ENCODE measurements around the gene TMEM198. TPM values are rescaled to one million over a fixed set of nuclear protein-coding genes. Genes with fewer than 3 reads are reported as not detected.
A peak's percentile ranks its signal among the peaks of the same experiment; 100 is the strongest.

Gene TMEM198
- total and polyA plus RNA-seq, 9 of the 15 experiments (the other 6 are each of a cell fraction or from before 2014, with no cell fraction given): 0.03 to 3.8 (median 1.0) TPM

- Histone ChIP-seq H3K9me3 (replicated peaks; ENCODE audit: control insufficient read depth, insufficient read depth, low read depth, low read length) (no peaks in the 10 kb centered on the region), H3K36me3 (ENCODE audit: control insufficient read depth, insufficient read depth, low read length) (peaks cover 8% of the 10 kb centered on the region; the same call in 1 of the 3 replicates), H3K4me2 (ENCODE audit: insufficient read depth, low read length) (peak overlapping the region; percentile 79; the same call in 1 of the 2 replicates), H4K20me1 (replicated peaks; ENCODE audit: control insufficient read depth, insufficient read depth, low read length) (no peaks in the 10 kb centered on the region), H3K4me1 (replicated peaks in 1 of 2; ENCODE audit: control insufficient read depth in 2 of 2, insufficient read depth in 2 of 2, low read length in 2 of 2) (peaks cover 19 to 57% of the 10 kb centered on the region in 2 experiments; a peak in 4 of 5 replicates), H3K9me1 (ENCODE audit: control insufficient read depth, insufficient read depth, low read length) (no peaks in the 10 kb centered on the region), H3K27ac (ENCODE audit: extremely low read depth, low read depth, low read length) (peak overlapping the region; percentile 90), H3K79me2 (ENCODE audit: control insufficient read depth, insufficient read depth, low read length) (peaks cover 7% of the 10 kb centered on the region), H3K9ac (ENCODE audit: insufficient read depth in 1 of 2, low read depth in 2 of 2, low read length in 2 of 2) (peak overlapping the region; percentile 81 to 94; a peak in 3 of 4 replicates), H3K27me3 (ENCODE audit: control insufficient read depth in 2 of 2, insufficient read depth in 2 of 2, low read length in 2 of 2) (no peaks in the 10 kb centered on the region), H2AFZ (ENCODE audit: low read depth, low read length) (peak overlapping the region; percentile 76), H3K4me3 (peak overlapping the region; percentile 47)
- no TSS peak for BruUV-seq (replicated peaks)
- DNase-seq (ENCODE audit: extremely low read depth in 1 of 4, low spot score in 3 of 4) (no peak), FAIRE-seq (no peak), ATAC-seq (peak; percentile 44)
- ChIA-PET POLR2A (interaction anchor here (1.0 to 2.5 kb wide), 4 partner anchors 9 to 26 kb away, joined by 3 to 12 read pairs (median 7); partner anchors contain the start of gene STK11IP), CTCF (ENCODE audit: low intra/inter-chr PET ratio) (no interaction called here)
- WGBS (ENCODE audit: insufficient coverage, low coverage, missing lambda C conversion rate): 0% methylated on average over 6 of the region's 55 CpGs
- intact Hi-C loops (cut with micrococcal nuclease): loop anchor here (1.0 to 2.0 kb wide), 2 partner anchors 24 to 26 kb away; partner anchors contain the start of gene TMEM198
- in situ Hi-C loops (cut with MboI): no loop called here
- TF ChIP-seq HMG20A (CRISPR knock-in tag; conservative IDR thresholded peaks at IDR 0.05) (no peak), RBBP5 (IDR thresholded peaks at IDR 0.05; ENCODE audit: borderline replicate concordance, insufficient read depth, low read length, poor library complexity, severe bottlenecking) (no peak), POU5F1 (IDR thresholded peaks at IDR 0.05; ENCODE audit: borderline replicate concordance, low read depth, low read length, partially characterized antibody) (no peak), RCOR1 (IDR thresholded peaks at IDR 0.05; ENCODE audit: borderline replicate concordance in 1 of 2, low read depth in 2 of 2, low read length in 2 of 2) (no peak), HNRNPLL (IDR thresholded peaks at IDR 0.05; ENCODE audit: low read depth, low read length, poor library complexity, severe bottlenecking) (no peak), ZNF592 (IDR thresholded peaks at IDR 0.05) (peak; percentile 68), NKRF (IDR thresholded peaks at IDR 0.05; ENCODE audit: borderline replicate concordance) (no peak), KDM5B (IDR thresholded peaks at IDR 0.05; ENCODE audit: insufficient replicate concordance, low read depth, low read length) (peak; percentile 25)
- TF ChIP-seq, protein P1, sequence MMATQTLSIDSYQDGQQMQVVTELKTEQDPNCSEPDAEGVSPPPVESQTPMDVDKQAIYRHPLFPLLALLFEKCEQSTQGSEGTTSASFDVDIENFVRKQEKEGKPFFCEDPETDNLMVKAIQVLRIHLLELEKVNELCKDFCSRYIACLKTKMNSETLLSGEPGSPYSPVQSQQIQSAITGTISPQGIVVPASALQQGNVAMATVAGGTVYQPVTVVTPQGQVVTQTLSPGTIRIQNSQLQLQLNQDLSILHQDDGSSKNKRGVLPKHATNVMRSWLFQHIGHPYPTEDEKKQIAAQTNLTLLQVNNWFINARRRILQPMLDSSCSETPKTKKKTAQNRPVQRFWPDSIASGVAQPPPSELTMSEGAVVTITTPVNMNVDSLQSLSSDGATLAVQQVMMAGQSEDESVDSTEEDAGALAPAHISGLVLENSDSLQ (IDR thresholded peaks at IDR 0.05): no peak
- TF ChIP-seq, protein P2, sequence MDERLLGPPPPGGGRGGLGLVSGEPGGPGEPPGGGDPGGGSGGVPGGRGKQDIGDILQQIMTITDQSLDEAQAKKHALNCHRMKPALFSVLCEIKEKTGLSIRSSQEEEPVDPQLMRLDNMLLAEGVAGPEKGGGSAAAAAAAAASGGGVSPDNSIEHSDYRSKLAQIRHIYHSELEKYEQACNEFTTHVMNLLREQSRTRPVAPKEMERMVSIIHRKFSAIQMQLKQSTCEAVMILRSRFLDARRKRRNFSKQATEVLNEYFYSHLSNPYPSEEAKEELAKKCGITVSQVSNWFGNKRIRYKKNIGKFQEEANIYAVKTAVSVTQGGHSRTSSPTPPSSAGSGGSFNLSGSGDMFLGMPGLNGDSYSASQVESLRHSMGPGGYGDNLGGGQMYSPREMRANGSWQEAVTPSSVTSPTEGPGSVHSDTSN (CRISPR knock-in tag; IDR thresholded peaks at IDR 0.05; ENCODE audit: low read depth): no peak
- TF ChIP-seq, protein P2 (tag; conservative IDR thresholded peaks at IDR 0.05; ENCODE audit: low read depth): no peak
Measured at GRCh38 chr2:219570924-219571310, 27.1 kb downstream of the TMEM198 start.

Measured in K562 (cell line).